Kidney (tissue), 14 donors: ENCODE results near the gene PIK3R2. TPM values are rescaled to one million over a fixed set of nuclear protein-coding genes. Genes with fewer than 3 reads are reported as not detected.

Experiments
- DNase-seq, 5 donors: peaks; one replicate each; pipeline ENCODE4 v3.0.0-alpha.2; 2013 to 2020
- FAIRE-seq: peaks from 2 replicates; lab custom pipeline; 2012; peaks lifted over from hg19 to GRCh38; lab: Jason Lieb, UNC
- H3K27ac ChIP-seq, 2 donors: one replicate each; pipeline ENCODE4 v1.7.0; 2013; ENCODE audit warnings: low read depth in 2 of 2, low read length in 2 of 2, inconsistent platforms in 1 of 2
- H3K27me3 ChIP-seq: one replicate; pipeline ENCODE4 v1.7.1; 2013; ENCODE audit warnings: low read length, inconsistent platforms; ENCODE audit not compliant: control insufficient read depth, insufficient read depth
- H3K36me3 ChIP-seq, 3 donors: one replicate each; pipeline versions ENCODE4 v1.7.0 to v1.7.1; 2013; ENCODE audit warnings: low read length in 3 of 3, control low read depth in 1 of 3, inconsistent platforms in 1 of 3; ENCODE audit not compliant: insufficient read depth in 3 of 3, control insufficient read depth in 2 of 3
- H3K4me1 ChIP-seq, 3 donors: one replicate each; pipeline versions ENCODE4 v1.7.0 to v1.7.1; 2013; ENCODE audit warnings: low read length in 3 of 3, inconsistent platforms in 1 of 3, low read depth in 1 of 3; ENCODE audit not compliant: control insufficient read depth in 2 of 3, insufficient read depth in 2 of 3
- H3K4me3 ChIP-seq, 3 donors: one replicate each; pipeline versions ENCODE4 v1.7.0 to v1.8.1; 2013; ENCODE audit warnings: low read length in 3 of 3, control low read depth in 1 of 3, inconsistent platforms in 1 of 3
- H3K9ac ChIP-seq, 3 donors: one replicate each; pipeline versions ENCODE4 v1.7.0 to v1.7.1; 2013; ENCODE audit warnings: low read length in 3 of 3, control low read depth in 1 of 3, inconsistent platforms in 1 of 3
- H3K9me3 ChIP-seq, 3 donors: one replicate each; pipeline versions ENCODE4 v1.7.0 to v1.7.1; 2013; ENCODE audit warnings: low read length in 3 of 3, control low read depth in 1 of 3, inconsistent platforms in 1 of 3; ENCODE audit not compliant: control insufficient read depth in 2 of 3, insufficient read depth in 1 of 3
- intact Hi-C: fragments of 100-400 bp; cut with DNase I; formaldehyde crosslinking; loops from one replicate; pipeline ENCODE4 v1.11.1; 2022
- polyA plus RNA-seq: library from polyadenylated mRNA; stranded (reverse); fragments of 350-450 nt; fragmentation: Illumina TruSeq; extraction: RNeasy Lipid Tissue Mini Kit (QIAGEN cat#74804); gene quantifications from one replicate; pipeline ENCODE4 v1.2.3, GENCODE V29; 2014; ENCODE audit warnings: low read depth, low replicate concordance; ENCODE audit not compliant: insufficient read depth
- total RNA-seq: library from RNA; stranded (reverse); fragmentation: NEBNext Ultra II Directional; extraction: Animal tissue kit (Norgen Biotek cat#: 25700); gene quantifications from one replicate; pipeline ENCODE4 v1.2.1, GENCODE V29; 2021
- TF ChIP-seq, protein P1 (sequence below): IDR thresholded peaks from 3 replicates; pipeline ENCODE4 v1.5.1; 2012; ENCODE audit warnings: mild to moderate bottlenecking, moderate library complexity, borderline replicate concordance; ENCODE audit not compliant: insufficient read depth; ENCODE audit errors: extremely low read depth
- donor health status: control.
- donor health status: control.
- donor health status: control.
- donor health status: control.
- donor health status: control.
- donor health status: DM: yes; HTN: yes; CAD: no.
- donor health status: Normal renal cell carcinoma (clear cell type).

PIK3R2 gene
- total and polyA plus RNA-seq, 2 donors from 2014 or later, result 10.1 to 29.6 TPM

DNA sequence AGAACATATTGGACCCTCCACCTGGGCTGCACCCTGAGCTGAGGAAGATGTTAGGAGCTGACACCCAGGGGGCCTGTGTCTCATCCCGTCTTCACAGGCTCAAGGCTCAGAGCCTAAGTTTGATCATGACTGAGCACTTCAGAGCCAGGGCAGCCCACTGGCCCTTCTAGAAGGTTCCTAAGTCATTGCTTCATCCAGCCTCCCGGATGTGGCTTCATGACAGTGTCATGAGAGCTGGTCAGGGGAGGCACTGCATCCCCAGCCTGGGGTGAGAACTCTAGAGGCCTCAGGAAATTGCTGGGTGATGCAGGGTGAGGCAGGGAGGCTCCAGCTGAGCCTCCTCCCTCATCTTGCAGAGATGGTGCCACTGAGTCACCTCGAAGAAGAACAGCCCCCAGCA is 24.9 kb upstream of the PIK3R2 start:
- Histone ChIP-seq H3K9ac (no peak overlapping the region), H3K36me3 (peaks cover 2 to 35% (median 34%) of the 10 kb centered on the region in 3 donors), H3K9me3 (no peaks in the 10 kb centered on the region), H3K4me1 (no peaks in the 10 kb centered on the region), H3K4me3 (no peak overlapping the region), H3K27me3 (no peaks in the 10 kb centered on the region), H3K27ac (no peak overlapping the region)
- TF ChIP-seq, protein P1, sequence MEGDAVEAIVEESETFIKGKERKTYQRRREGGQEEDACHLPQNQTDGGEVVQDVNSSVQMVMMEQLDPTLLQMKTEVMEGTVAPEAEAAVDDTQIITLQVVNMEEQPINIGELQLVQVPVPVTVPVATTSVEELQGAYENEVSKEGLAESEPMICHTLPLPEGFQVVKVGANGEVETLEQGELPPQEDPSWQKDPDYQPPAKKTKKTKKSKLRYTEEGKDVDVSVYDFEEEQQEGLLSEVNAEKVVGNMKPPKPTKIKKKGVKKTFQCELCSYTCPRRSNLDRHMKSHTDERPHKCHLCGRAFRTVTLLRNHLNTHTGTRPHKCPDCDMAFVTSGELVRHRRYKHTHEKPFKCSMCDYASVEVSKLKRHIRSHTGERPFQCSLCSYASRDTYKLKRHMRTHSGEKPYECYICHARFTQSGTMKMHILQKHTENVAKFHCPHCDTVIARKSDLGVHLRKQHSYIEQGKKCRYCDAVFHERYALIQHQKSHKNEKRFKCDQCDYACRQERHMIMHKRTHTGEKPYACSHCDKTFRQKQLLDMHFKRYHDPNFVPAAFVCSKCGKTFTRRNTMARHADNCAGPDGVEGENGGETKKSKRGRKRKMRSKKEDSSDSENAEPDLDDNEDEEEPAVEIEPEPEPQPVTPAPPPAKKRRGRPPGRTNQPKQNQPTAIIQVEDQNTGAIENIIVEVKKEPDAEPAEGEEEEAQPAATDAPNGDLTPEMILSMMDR, result no peak
- DNase-seq, result no peak
- intact Hi-C loops, result no loop called here
- no peak for FAIRE-seq

DNA sequence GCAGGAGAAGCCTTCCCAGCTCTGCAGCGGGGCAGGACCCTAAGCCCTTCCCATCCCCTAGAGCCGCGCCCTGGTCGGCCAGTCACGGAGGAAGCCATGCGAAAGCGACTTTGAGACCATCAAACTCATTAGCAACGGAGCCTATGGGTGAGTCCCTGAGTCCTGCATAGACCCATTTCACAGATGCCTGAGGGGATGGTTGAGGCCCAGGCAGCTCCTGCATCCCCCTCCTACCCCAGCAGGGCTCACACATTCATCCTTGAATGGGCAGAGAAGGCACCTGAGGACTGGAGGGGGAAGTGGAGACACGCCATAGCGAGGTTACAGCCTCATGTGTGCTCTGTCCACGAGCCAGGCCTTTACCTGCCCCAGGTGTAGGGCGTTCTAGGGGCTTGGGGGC is 24.2 kb upstream of the PIK3R2 start:
- Histone ChIP-seq H3K9me3 (no peaks in the 10 kb centered on the region), H3K27me3 (no peaks in the 10 kb centered on the region), H3K36me3 (peaks cover 2 to 35% (median 33%) of the 10 kb centered on the region in 3 donors), H3K4me3 (no peak overlapping the region), H3K9ac (no peak overlapping the region), H3K4me1 (no peaks in the 10 kb centered on the region), H3K27ac (no peak overlapping the region)
- no peak for FAIRE-seq
- TF ChIP-seq, protein P1, result no peak
- intact Hi-C loops, result no loop called here
- no peak for DNase-seq

DNA sequence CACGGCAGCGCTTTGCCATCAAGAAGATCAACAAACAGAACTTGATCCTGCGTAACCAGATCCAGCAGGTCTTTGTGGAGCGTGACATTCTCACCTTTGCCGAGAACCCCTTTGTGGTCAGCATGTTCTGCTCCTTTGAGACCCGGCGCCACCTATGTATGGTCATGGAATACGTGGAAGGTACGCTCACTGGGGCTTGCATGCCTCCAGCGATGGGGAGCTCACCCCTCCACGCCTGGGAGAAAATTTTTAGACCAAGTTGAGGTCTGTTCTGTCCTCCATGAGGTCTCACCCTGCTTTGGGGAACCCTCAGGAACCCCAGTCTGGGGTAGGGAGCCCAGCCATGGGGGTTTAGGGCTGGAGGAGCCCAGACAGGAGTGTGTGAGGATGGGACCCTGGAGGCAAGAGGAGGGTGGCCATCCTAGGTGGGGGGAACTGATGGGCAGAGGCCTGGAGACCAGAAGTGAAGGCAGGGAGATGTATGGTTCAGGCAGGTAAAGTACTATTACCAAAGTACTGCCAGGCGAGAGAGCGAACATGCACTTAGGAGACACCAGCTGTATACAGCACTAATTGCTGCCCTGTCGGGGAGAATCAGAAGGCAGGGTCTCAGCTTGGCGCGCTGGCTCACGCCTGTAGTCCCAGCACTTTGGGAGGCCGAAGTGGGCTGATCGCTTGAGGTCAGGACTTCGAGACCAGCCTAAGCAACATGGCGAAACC is 22.3 kb upstream of the PIK3R2 start:
- Histone ChIP-seq H3K9me3 (no peaks in the 10 kb centered on the region), H3K4me1 (peaks cover 0 to 4% (median 3%) of the 10 kb centered on the region in 3 donors), H3K27ac (no peak overlapping the region), H3K27me3 (no peaks in the 10 kb centered on the region), H3K9ac (no peak overlapping the region), H3K4me3 (no peak overlapping the region), H3K36me3 (peaks cover 2 to 42% (median 30%) of the 10 kb centered on the region in 3 donors)
- intact Hi-C loops, result no loop called here
- FAIRE-seq (no peak), DNase-seq (no peak)
- TF ChIP-seq, protein P1, result no peak
